Spinal cord (tissue), 10 donors: ENCODE results near the gene KCP. TPM values are rescaled to one million over a fixed set of nuclear protein-coding genes. Genes with fewer than 3 reads are reported as not detected.

Experiments
- DNase-seq, 6 donors: peaks; one replicate each; pipeline versions ENCODE4 v3.0.0 to v3.0.0-alpha.2; 2013 to 2015; ENCODE audit warnings: low spot score in 6 of 6, low read depth in 4 of 6
- H3K27ac ChIP-seq: one replicate; pipeline ENCODE4 v1.5.1; 2013; ENCODE audit warnings: low read depth, low read length, control low read depth
- H3K27me3 ChIP-seq: one replicate; pipeline ENCODE4 v1.6.1; 2013; ENCODE audit warnings: low read length; ENCODE audit not compliant: control insufficient read depth, insufficient read depth
- H3K36me3 ChIP-seq: one replicate; pipeline ENCODE4 v1.6.1; 2013; ENCODE audit warnings: low read length; ENCODE audit not compliant: control insufficient read depth, insufficient read depth
- H3K4me1 ChIP-seq: one replicate; pipeline ENCODE4 v1.6.1; 2013; ENCODE audit warnings: low read length; ENCODE audit not compliant: control insufficient read depth, insufficient read depth
- H3K4me3 ChIP-seq: one replicate; pipeline ENCODE4 v1.5.1; 2013; ENCODE audit warnings: low read depth, low read length, control low read depth
- H3K9me3 ChIP-seq: one replicate; pipeline ENCODE4 v1.6.1; 2013; ENCODE audit warnings: low read length; ENCODE audit not compliant: control insufficient read depth, insufficient read depth
- WGBS: methylation state at CpG from one replicate; pipeline ENCODE4 v1.1.5; 2013; ENCODE audit warnings: missing lambda C conversion rate; ENCODE audit not compliant: insufficient coverage; 5-methylcytosine and 5-hydroxymethylcytosine counted together
- polyA plus RNA-seq, 2 donors: library from polyadenylated mRNA; unstranded; fragments of 120-200 nt; gene quantifications; one replicate each; pipeline ENCODE4 v1.2.1, GENCODE V29; 2013; ENCODE audit not compliant: insufficient read length in 2 of 2
- total RNA-seq, 2 donors: library from RNA; depleted of rRNA in 1 of 2; stranded (reverse); fragments of 120-200 nt in 1 of 2; fragments of >200 nt in 1 of 2; gene quantifications; one replicate each; pipeline versions ENCODE4 v1.2.3 to v1.2.4, GENCODE V29; 2013 to 2014
- donor health status: healthy.

Gene KCP
- total and polyA plus RNA-seq, 4 donors = 0.40 to 2.3 (median 1.6) TPM

- Histone ChIP-seq H3K4me1 (peaks cover 7% of the 10 kb centered on the region), H3K27me3 (peaks cover 19% of the 10 kb centered on the region), H3K27ac (no peak overlapping the region), H3K4me3 (no peak overlapping the region), H3K36me3 (no peaks in the 10 kb centered on the region), H3K9me3 (no peaks in the 10 kb centered on the region)
- WGBS = 79% methylated on average over 9 of the region's 9 CpGs
- no peak for DNase-seq
Observed at GRCh38 chr7:128921866-128922440, 11.4 kb upstream of the KCP start.

- Histone ChIP-seq H3K4me3 (no peak overlapping the region), H3K9me3 (no peaks in the 10 kb centered on the region), H3K36me3 (no peaks in the 10 kb centered on the region), H3K4me1 (peaks cover 10% of the 10 kb centered on the region), H3K27ac (no peak overlapping the region), H3K27me3 (peaks cover 28% of the 10 kb centered on the region)
- no peak for DNase-seq
- WGBS = 62% methylated on average over 7 of the region's 13 CpGs
Observed at GRCh38 chr7:128920913-128921582, 10.5 kb upstream of the KCP start.

GRCh38 chr7:128919881-128920799 lies 9.6 kb upstream of the KCP start:
- WGBS = 32% methylated on average over 9 of the region's 14 CpGs
- Histone ChIP-seq H3K9me3 (no peaks in the 10 kb centered on the region), H3K27me3 (peaks cover 35% of the 10 kb centered on the region), H3K4me3 (no peak overlapping the region), H3K4me1 (peaks cover 10% of the 10 kb centered on the region), H3K36me3 (no peaks in the 10 kb centered on the region), H3K27ac (no peak overlapping the region)
- DNase-seq = peak in 2 of 6 donors; percentile 52 to 55

GRCh38 chr7:128919241-128919640 lies 8.7 kb upstream of the KCP start:
- Histone ChIP-seq H3K4me3 (no peak overlapping the region), H3K9me3 (no peaks in the 10 kb centered on the region), H3K27me3 (peaks cover 43% of the 10 kb centered on the region), H3K4me1 (peaks cover 16% of the 10 kb centered on the region), H3K36me3 (no peaks in the 10 kb centered on the region), H3K27ac (no peak overlapping the region)
- 76% methylated on average over 6 of the region's 6 CpGs for WGBS
- no peak for DNase-seq

GRCh38 chr7:128918016-128918665 lies 7.6 kb upstream of the KCP start:
- Histone ChIP-seq H3K36me3 (no peaks in the 10 kb centered on the region), H3K27ac (no peak overlapping the region), H3K27me3 (peaks cover 50% of the 10 kb centered on the region), H3K4me1 (peaks cover 16% of the 10 kb centered on the region), H3K4me3 (no peak overlapping the region), H3K9me3 (no peaks in the 10 kb centered on the region)
- 72% methylated on average over 7 of the region's 8 CpGs for WGBS
- no peak for DNase-seq

- Histone ChIP-seq H3K36me3 (no peaks in the 10 kb centered on the region), H3K9me3 (no peaks in the 10 kb centered on the region), H3K27me3 (peaks cover 50% of the 10 kb centered on the region), H3K4me1 (peaks cover 16% of the 10 kb centered on the region), H3K27ac (no peak overlapping the region), H3K4me3 (no peak overlapping the region)
- WGBS = no CpG with 5 or more reads among the region's 2 CpGs
- DNase-seq = no peak
Observed at GRCh38 chr7:128917122-128917521, 6.6 kb upstream of the KCP start.

- H3K4me3 ChIP-seq = no peak overlapping the region
- H3K27ac ChIP-seq = no peak overlapping the region
- DNase-seq = no peak
- peaks cover 52% of the 10 kb centered on the region for H3K27me3 ChIP-seq
- peaks cover 16% of the 10 kb centered on the region for H3K4me1 ChIP-seq
- no peaks in the 10 kb centered on the region for H3K9me3 ChIP-seq
- no peaks in the 10 kb centered on the region for H3K36me3 ChIP-seq
- 79% methylated on average over 3 of the region's 7 CpGs for WGBS
Observed at GRCh38 chr7:128916643-128916915, 6.1 kb upstream of the KCP start.

GRCh38 chr7:128915841-128916642 lies 5.5 kb upstream of the KCP start:
- WGBS = 13% methylated on average over 65 of the region's 69 CpGs
- H3K4me1 ChIP-seq = peaks cover 20% of the 10 kb centered on the region
- peak overlapping the region; percentile 16 for H3K4me3 ChIP-seq
- no peaks in the 10 kb centered on the region for H3K9me3 ChIP-seq
- H3K27ac ChIP-seq = no peak overlapping the region
- no peaks in the 10 kb centered on the region for H3K36me3 ChIP-seq
- peaks cover 54% of the 10 kb centered on the region for H3K27me3 ChIP-seq
- peak in 1 of 6 donors; percentile 6 for DNase-seq

- H3K27me3 ChIP-seq = peaks cover 57% of the 10 kb centered on the region
Observed at GRCh38 chr7:128915271-128915819, 4.8 kb upstream of the KCP start.

More at GRCh38 chr7:128915271-128915819, 4.8 kb upstream of the KCP start:
- Histone ChIP-seq H3K27ac (no peak overlapping the region), H3K4me3 (peak overlapping the region; percentile 16), H3K4me1 (peaks cover 25% of the 10 kb centered on the region), H3K9me3 (no peaks in the 10 kb centered on the region), H3K36me3 (no peaks in the 10 kb centered on the region)
- DNase-seq = no peak
- WGBS = 4% methylated on average over 30 of the region's 34 CpGs
